ENCODE results near the gene ARFGAP3. TPM values are rescaled to one million over a fixed set of nuclear protein-coding genes. Genes with fewer than 3 reads are reported as not detected.

Gene ARFGAP3, protein sequence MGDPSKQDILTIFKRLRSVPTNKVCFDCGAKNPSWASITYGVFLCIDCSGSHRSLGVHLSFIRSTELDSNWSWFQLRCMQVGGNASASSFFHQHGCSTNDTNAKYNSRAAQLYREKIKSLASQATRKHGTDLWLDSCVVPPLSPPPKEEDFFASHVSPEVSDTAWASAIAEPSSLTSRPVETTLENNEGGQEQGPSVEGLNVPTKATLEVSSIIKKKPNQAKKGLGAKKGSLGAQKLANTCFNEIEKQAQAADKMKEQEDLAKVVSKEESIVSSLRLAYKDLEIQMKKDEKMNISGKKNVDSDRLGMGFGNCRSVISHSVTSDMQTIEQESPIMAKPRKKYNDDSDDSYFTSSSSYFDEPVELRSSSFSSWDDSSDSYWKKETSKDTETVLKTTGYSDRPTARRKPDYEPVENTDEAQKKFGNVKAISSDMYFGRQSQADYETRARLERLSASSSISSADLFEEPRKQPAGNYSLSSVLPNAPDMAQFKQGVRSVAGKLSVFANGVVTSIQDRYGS
- 13.9 to 20.0 TPM (median 17.0 TPM) in 5 replicates for total RNA-seq (2022; extraction: Qiagen RNA extraction; ENCODE audit: low read depth)

GRCh38 chr22:42856865-42857704 lies at the start of gene ARFGAP3:
ARFGAP3 (minus strand) TSS chr22:42857273; CDS start chr22:42857182, 91 bp downstream.

Other genes with a start within 250 kb of the ARFGAP3 start
- 37.1 to 43.3 TPM (median 40.1 TPM) in 5 replicates for gene POLDIP3, start 242.4 kb downstream of the ARFGAP3 start, total RNA-seq (2022; extraction: Qiagen RNA extraction; ENCODE audit: low read depth)
- not detected in 5 replicates for gene ATP5MGL, start 216.7 kb downstream of the ARFGAP3 start, total RNA-seq (2022; extraction: Qiagen RNA extraction; ENCODE audit: low read depth)
- gene CYB5R3, start 207.9 kb downstream of the ARFGAP3 start, total RNA-seq (2022; extraction: Qiagen RNA extraction; ENCODE audit: low read depth) = 83.1 to 110 TPM (median 103 TPM) in 5 replicates
- 11.9 to 16.4 TPM (median 14.7 TPM) in 5 replicates for gene A4GALT, start 136.4 kb downstream of the ARFGAP3 start, total RNA-seq (2022; extraction: Qiagen RNA extraction; ENCODE audit: low read depth)
- 63.1 to 69.9 TPM (median 66.0 TPM) in 5 replicates for gene PACSIN2, start 157.9 kb upstream of the ARFGAP3 start, total RNA-seq (2022; extraction: Qiagen RNA extraction; ENCODE audit: low read depth)
- gene TTLL1, start 232.1 kb upstream of the ARFGAP3 start, total RNA-seq (2022; extraction: Qiagen RNA extraction; ENCODE audit: low read depth) = 2.0 to 2.5 TPM (median 2.1 TPM) in 5 replicates

All from A549 treated with CpdA at 1 μM for 4 hours (cell line).